ENCODE data around the gene AXIN1.
A peak's percentile ranks its signal among the peaks of the same experiment; 100 is the strongest.
"Not testable (repeated sequence)": the region's sequence is repeated elsewhere in the genome, so short reads cannot be mapped to it uniquely, and the experiment has no call there.

AXIN1 gene

GRCh38 chr16:387761-388666, 35.5 kb upstream of the AXIN1 start:
- not testable (repeated sequence) for H3K4me1 Mint-ChIP-seq (ENCODE audit: low read depth); H3K9me3 Mint-ChIP-seq; DNase-seq (ENCODE audit: low spot score); H3K4me3 Mint-ChIP-seq; H3K27ac Mint-ChIP-seq; H3K27me3 Mint-ChIP-seq (ENCODE audit: low read depth); H3K36me3 Mint-ChIP-seq (ENCODE audit: low read depth)

GRCh38 chr16:386641-387156, 34.2 kb upstream of the AXIN1 start:
- no peak overlapping the region for H3K4me3 Mint-ChIP-seq
- no peak for DNase-seq (ENCODE audit: low spot score)
- H3K4me1 Mint-ChIP-seq (ENCODE audit: low read depth) = peaks cover 11% of the 10 kb centered on the region
- H3K9me3 Mint-ChIP-seq = no peaks in the 10 kb centered on the region
- no peaks in the 10 kb centered on the region for H3K36me3 Mint-ChIP-seq (ENCODE audit: low read depth)
- peaks cover 10% of the 10 kb centered on the region for H3K27me3 Mint-ChIP-seq (ENCODE audit: low read depth)
- H3K27ac Mint-ChIP-seq = no peak overlapping the region

- H3K9me3 Mint-ChIP-seq = no peaks in the 10 kb centered on the region
- H3K4me3 Mint-ChIP-seq = peak overlapping the region; percentile 83
- H3K27me3 Mint-ChIP-seq (ENCODE audit: low read depth) = peaks cover 10% of the 10 kb centered on the region
- H3K27ac Mint-ChIP-seq = no peak overlapping the region
- peaks cover 14% of the 10 kb centered on the region for H3K4me1 Mint-ChIP-seq (ENCODE audit: low read depth)
- DNase-seq (ENCODE audit: low spot score) = peak; percentile 44
- no peaks in the 10 kb centered on the region for H3K36me3 Mint-ChIP-seq (ENCODE audit: low read depth)
These were observed 31.0 kb upstream of the AXIN1 start for GRCh38 chr16:383326-384051.

DNA sequence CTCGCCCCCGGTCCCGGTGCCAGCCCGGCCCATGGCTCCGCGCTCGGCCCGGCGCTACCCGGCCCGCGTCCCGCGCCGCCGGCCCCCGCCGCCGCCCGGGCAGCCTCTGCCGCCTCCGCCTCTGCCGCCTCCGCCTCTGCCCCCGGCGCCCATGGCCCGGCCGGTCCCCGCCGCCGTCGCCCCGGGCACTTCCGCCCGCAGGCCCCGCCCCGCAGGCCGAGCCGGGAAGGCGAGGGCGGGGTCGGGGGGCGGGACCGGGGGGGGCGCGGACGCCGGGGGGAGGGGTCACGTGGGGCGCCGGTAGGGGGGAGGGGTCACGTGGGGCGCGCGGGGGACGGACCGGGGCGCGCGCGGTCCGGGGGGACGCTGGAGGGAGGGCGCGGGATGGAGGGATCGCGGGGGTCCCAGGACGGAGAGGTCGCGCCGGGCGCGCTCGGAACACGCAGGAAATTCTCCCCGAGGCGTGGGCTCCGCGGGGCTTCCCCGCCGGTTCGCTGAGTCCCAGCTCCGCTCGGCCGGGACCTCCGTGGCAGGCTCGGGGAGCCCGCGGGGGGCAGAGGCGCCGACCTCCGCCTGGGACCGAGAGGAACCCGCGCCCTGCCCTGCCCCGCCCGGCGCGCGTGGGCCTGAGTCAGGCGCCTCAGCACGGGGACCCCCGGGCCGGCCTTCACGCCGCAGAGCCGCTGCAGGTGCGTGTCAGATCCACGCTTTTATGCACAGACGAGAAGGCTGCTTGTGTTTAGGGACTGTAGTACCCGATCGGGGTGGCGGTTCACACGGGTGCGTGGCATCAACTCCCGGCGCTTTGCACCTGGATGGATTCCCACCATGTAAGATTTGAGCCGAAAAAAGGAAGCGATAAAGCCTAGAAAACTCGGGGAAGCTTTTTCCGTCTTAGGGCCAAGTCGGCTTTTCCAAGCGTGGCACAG, 29.5 kb upstream of the AXIN1 start, which contains the start of gene PGAP6:
Gene PGAP6, minus strand, starts transcription at position 190 of the 929 bp plus-strand sequence. Its CDS starts 157 bp downstream, at position 33.
- Mint-ChIP-seq H3K36me3 (ENCODE audit: low read depth) (no peaks in the 10 kb centered on the region), H3K4me3 (peak within 1 kb of the TSS; percentile 83), H3K4me1 (ENCODE audit: low read depth) (peaks cover 14% of the 10 kb centered on the region), H3K27ac (peak within 1 kb of the TSS; percentile 52), H3K27me3 (ENCODE audit: low read depth) (peaks cover 10% of the 10 kb centered on the region), H3K9me3 (no peaks in the 10 kb centered on the region)
- DNase-seq (ENCODE audit: low spot score) = peak; percentile 70

GRCh38 chr16:381012-381788, 28.7 kb upstream of the AXIN1 start:
- H3K36me3 Mint-ChIP-seq (ENCODE audit: low read depth) = no peaks in the 10 kb centered on the region
- H3K27me3 Mint-ChIP-seq (ENCODE audit: low read depth) = peaks cover 10% of the 10 kb centered on the region
- H3K9me3 Mint-ChIP-seq = no peaks in the 10 kb centered on the region
- H3K4me3 Mint-ChIP-seq = peak overlapping the region; percentile 62
- H3K4me1 Mint-ChIP-seq (ENCODE audit: low read depth) = peaks cover 14% of the 10 kb centered on the region
- no peak overlapping the region for H3K27ac Mint-ChIP-seq
- DNase-seq (ENCODE audit: low spot score) = no peak

GRCh38 chr16:380762-381011, 28.2 kb upstream of the AXIN1 start:
- peak overlapping the region; percentile 63 for H3K4me3 Mint-ChIP-seq
- H3K27me3 Mint-ChIP-seq (ENCODE audit: low read depth) = peaks cover 10% of the 10 kb centered on the region
- H3K4me1 Mint-ChIP-seq (ENCODE audit: low read depth) = peaks cover 14% of the 10 kb centered on the region
- H3K9me3 Mint-ChIP-seq = no peaks in the 10 kb centered on the region
- no peak for DNase-seq (ENCODE audit: low spot score)
- H3K36me3 Mint-ChIP-seq (ENCODE audit: low read depth) = no peaks in the 10 kb centered on the region
- H3K27ac Mint-ChIP-seq = no peak overlapping the region

- Mint-ChIP-seq H3K9me3 (no peaks in the 10 kb centered on the region), H3K27ac (peak overlapping the region; percentile 26), H3K4me3 (peak overlapping the region; percentile 63), H3K27me3 (ENCODE audit: low read depth) (peaks cover 10% of the 10 kb centered on the region), H3K36me3 (ENCODE audit: low read depth) (no peaks in the 10 kb centered on the region), H3K4me1 (ENCODE audit: low read depth) (peaks cover 14% of the 10 kb centered on the region)
- DNase-seq (ENCODE audit: low spot score) = no peak
These were observed 27.6 kb upstream of the AXIN1 start for GRCh38 chr16:379961-380761.

- Mint-ChIP-seq H3K27me3 (ENCODE audit: low read depth) (peaks cover 10% of the 10 kb centered on the region), H3K36me3 (ENCODE audit: low read depth) (no peaks in the 10 kb centered on the region), H3K9me3 (no peaks in the 10 kb centered on the region), H3K4me1 (ENCODE audit: low read depth) (peaks cover 14% of the 10 kb centered on the region), H3K4me3 (peak overlapping the region; percentile 63), H3K27ac (no peak overlapping the region)
- DNase-seq (ENCODE audit: low spot score) = no peak
These were observed 26.8 kb upstream of the AXIN1 start for GRCh38 chr16:379183-379960.

- Mint-ChIP-seq H3K36me3 (ENCODE audit: low read depth) (no peaks in the 10 kb centered on the region), H3K27me3 (ENCODE audit: low read depth) (peaks cover 10% of the 10 kb centered on the region), H3K4me1 (ENCODE audit: low read depth) (peaks cover 14% of the 10 kb centered on the region), H3K4me3 (no peak overlapping the region), H3K9me3 (no peaks in the 10 kb centered on the region), H3K27ac (no peak overlapping the region)
- DNase-seq (ENCODE audit: low spot score) = no peak
These were observed 26.3 kb upstream of the AXIN1 start for GRCh38 chr16:378821-379182.

- peaks cover 10% of the 10 kb centered on the region for H3K4me1 Mint-ChIP-seq (ENCODE audit: low read depth)
- H3K27me3 Mint-ChIP-seq (ENCODE audit: low read depth); H3K4me3 Mint-ChIP-seq; H3K9me3 Mint-ChIP-seq; H3K36me3 Mint-ChIP-seq (ENCODE audit: low read depth); H3K27ac Mint-ChIP-seq; DNase-seq (ENCODE audit: low spot score): not testable (repeated sequence)
These were observed 25.7 kb upstream of the AXIN1 start for GRCh38 chr16:378113-378820.

DNA sequence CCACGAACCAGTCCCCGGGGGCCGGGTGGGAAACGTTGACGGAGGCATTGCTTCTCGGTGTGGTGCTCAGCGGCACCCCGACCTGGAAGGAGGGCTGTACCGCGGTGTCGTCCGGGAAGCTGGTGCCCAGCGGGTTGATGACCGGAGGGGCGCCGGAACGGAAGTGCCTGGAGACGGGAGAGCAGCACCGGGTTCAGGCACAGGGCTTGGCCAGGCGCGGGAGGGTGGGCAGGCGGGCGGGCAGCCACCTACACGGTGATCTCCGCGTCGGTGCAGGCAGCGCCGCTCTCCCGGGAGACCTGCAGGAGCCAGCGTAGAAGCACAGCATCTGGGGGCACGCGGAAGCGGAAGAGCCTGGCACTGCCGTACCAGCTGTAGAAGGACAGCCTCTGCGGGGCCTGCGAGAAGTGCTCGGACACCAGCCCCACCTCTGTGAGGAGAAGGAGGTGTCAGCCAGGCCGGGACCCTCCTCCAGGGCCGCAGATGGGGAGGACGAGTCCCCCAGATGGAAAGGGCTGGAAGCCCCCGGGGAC, 25.0 kb upstream of the AXIN1 start:
- Mint-ChIP-seq H3K27ac (no peak overlapping the region), H3K4me3 (no peak overlapping the region), H3K4me1 (ENCODE audit: low read depth) (peaks cover 5% of the 10 kb centered on the region), H3K27me3 (ENCODE audit: low read depth) (peaks cover 2% of the 10 kb centered on the region), H3K9me3 (no peaks in the 10 kb centered on the region), H3K36me3 (ENCODE audit: low read depth) (no peaks in the 10 kb centered on the region)
- DNase-seq (ENCODE audit: low spot score) = no peak

Measured in T-helper 2 cell treated with Interferon-gamma antibody and Interleukin-4, amounts not matched to agents 5 μg/mL and 100 μg/mL, for 36 hours (primary cell).